ENCODE results near the gene ZNF521. TPM values are rescaled to one million over a fixed set of nuclear protein-coding genes. Genes with fewer than 3 reads are reported as not detected.

The ZNF521 gene
- total and polyA plus RNA-seq, 2 of the 13 experiments (the other 11 are each of a cell fraction or from before 2014, with no cell fraction given) = 0.02 TPM; not detected in 1

- Histone ChIP-seq H4K20me1 (ENCODE audit: insufficient read depth, low read length) (no peaks in the 10 kb centered on the region), H3K4me1 (ENCODE audit: insufficient read depth, low read length) (no peaks in the 10 kb centered on the region), H3K4me2 (ENCODE audit: low read depth, low read length) (no peak overlapping the region), H3K36me3 (replicated peaks in 1 of 2; ENCODE audit: control insufficient read depth in 1 of 2, insufficient read depth in 2 of 2, low read length in 2 of 2) (no peaks in the 10 kb centered on the region), H3K9me3 (ENCODE audit: low read length) (no peaks in the 10 kb centered on the region), H3K4me3 (replicated peaks in 1 of 3; ENCODE audit: insufficient read depth in 1 of 3, low read depth in 2 of 3, low read length in 3 of 3) (no peak overlapping the region), H3K27ac (ENCODE audit: extremely low read length, insufficient read depth, low read length) (no peak overlapping the region), H3K9ac (ENCODE audit: insufficient read depth, low read depth, low read length) (no peak overlapping the region), H2AFZ (ENCODE audit: low read length) (no peak overlapping the region), H3K27me3 (ENCODE audit: control insufficient read depth in 1 of 2, insufficient read depth in 2 of 2, low read length in 2 of 2) (no peaks in the 10 kb centered on the region; a peak in 1 of 5 replicates), H3K79me2 (ENCODE audit: insufficient read depth, low read length) (no peaks in the 10 kb centered on the region)
- ATAC-seq (no peak), DNase-seq (ENCODE audit: low spot score) (no peak), FAIRE-seq (no peak)
- in situ Hi-C loops (cut with HindIII; ENCODE audit: extremely low pct_ligation_motif_present, low pct_unique_long_range_greater_than_20kb) = no loop called here
- ChIA-PET CTCF (ENCODE audit: low intra/inter-chr PET ratio, low total read pairs) (no interaction called here), POLR2A (no interaction called here)
- intact Hi-C loops (cut with micrococcal nuclease; ENCODE audit: unreplicated experiment) = no loop called here
- 11% methylated on average over 4 of the region's 4 CpGs for WGBS (ENCODE audit: low lambda C conversion rate)
- no peak for TF ChIP-seq NCOA2 (CRISPR knock-in tag; IDR thresholded peaks at IDR 0.05)
- no peak for TF ChIP-seq PRDM10 (CRISPR knock-in tag; IDR thresholded peaks at IDR 0.05; ENCODE audit: low read depth)
- no TSS peak for BruUV-seq (replicated peaks)
These were observed 309.3 kb downstream of the ZNF521 start for GRCh38 chr18:25042641-25043051.

DNA sequence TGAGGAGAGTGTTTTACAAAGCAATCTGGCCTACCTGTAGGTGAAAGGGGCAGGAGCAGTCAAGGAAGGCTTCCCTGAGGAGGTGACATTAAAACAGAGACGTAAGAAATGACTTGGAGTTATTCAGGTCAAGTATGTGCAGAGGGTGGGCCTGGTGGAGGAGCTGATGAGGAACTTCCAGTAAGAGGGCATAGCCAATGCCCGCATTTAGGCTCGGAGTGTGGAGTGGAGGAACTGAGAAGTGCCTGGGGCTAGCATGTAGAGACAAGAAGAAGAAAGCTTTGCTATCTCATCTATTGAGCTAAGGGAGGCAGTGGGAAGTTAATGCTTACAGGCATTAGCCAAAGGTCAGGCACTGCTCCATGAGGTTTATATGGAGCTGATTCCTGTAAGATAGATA lies 312.2 kb downstream of the ZNF521 start:
- in situ Hi-C loops (cut with HindIII; ENCODE audit: extremely low pct_ligation_motif_present, low pct_unique_long_range_greater_than_20kb) (no loop called here), intact Hi-C loops (cut with micrococcal nuclease; ENCODE audit: unreplicated experiment) (no loop called here)
- ChIA-PET POLR2A (no interaction called here), CTCF (ENCODE audit: low intra/inter-chr PET ratio, low total read pairs) (no interaction called here)
- no TSS peak for BruUV-seq (replicated peaks)
- Histone ChIP-seq H3K9ac (ENCODE audit: insufficient read depth, low read depth, low read length) (no peak overlapping the region), H3K4me3 (replicated peaks in 1 of 3; ENCODE audit: insufficient read depth in 1 of 3, low read depth in 2 of 3, low read length in 3 of 3) (no peak overlapping the region), H3K79me2 (ENCODE audit: insufficient read depth, low read length) (no peaks in the 10 kb centered on the region), H4K20me1 (ENCODE audit: insufficient read depth, low read length) (no peaks in the 10 kb centered on the region), H3K4me2 (ENCODE audit: low read depth, low read length) (no peak overlapping the region), H3K4me1 (ENCODE audit: insufficient read depth, low read length) (no peaks in the 10 kb centered on the region), H2AFZ (ENCODE audit: low read length) (no peak overlapping the region), H3K9me3 (ENCODE audit: low read length) (no peaks in the 10 kb centered on the region), H3K27ac (ENCODE audit: extremely low read length, insufficient read depth, low read length) (no peak overlapping the region), H3K36me3 (replicated peaks in 1 of 2; ENCODE audit: control insufficient read depth in 1 of 2, insufficient read depth in 2 of 2, low read length in 2 of 2) (no peaks in the 10 kb centered on the region), H3K27me3 (ENCODE audit: control insufficient read depth in 1 of 2, insufficient read depth in 2 of 2, low read length in 2 of 2) (no peaks in the 10 kb centered on the region)
- 65% methylated on average over 3 of the region's 3 CpGs for WGBS (ENCODE audit: low lambda C conversion rate)
- no peak for DNase-seq (ENCODE audit: low spot score)
- no peak for ATAC-seq
- no peak for FAIRE-seq
- TF ChIP-seq ZXDC (CRISPR knock-in tag; IDR thresholded peaks at IDR 0.05) (no peak), SIX1 (CRISPR knock-in tag; IDR thresholded peaks at IDR 0.05; ENCODE audit: borderline replicate concordance) (no peak), KDM5A (IDR thresholded peaks at IDR 0.05; ENCODE audit: borderline replicate concordance, low read length) (no peak), CBFB (CRISPR knock-in tag; IDR thresholded peaks at IDR 0.05) (no peak), NR2F6 (IDR thresholded peaks at IDR 0.05) (no peak), NR2F6 (CRISPR knock-in tag; IDR thresholded peaks at IDR 0.05) (no peak), SP1 (IDR thresholded peaks at IDR 0.05) (no peak), SP1 (CRISPR knock-in tag; IDR thresholded peaks at IDR 0.05) (no peak)
- TF ChIP-seq, protein P1, sequence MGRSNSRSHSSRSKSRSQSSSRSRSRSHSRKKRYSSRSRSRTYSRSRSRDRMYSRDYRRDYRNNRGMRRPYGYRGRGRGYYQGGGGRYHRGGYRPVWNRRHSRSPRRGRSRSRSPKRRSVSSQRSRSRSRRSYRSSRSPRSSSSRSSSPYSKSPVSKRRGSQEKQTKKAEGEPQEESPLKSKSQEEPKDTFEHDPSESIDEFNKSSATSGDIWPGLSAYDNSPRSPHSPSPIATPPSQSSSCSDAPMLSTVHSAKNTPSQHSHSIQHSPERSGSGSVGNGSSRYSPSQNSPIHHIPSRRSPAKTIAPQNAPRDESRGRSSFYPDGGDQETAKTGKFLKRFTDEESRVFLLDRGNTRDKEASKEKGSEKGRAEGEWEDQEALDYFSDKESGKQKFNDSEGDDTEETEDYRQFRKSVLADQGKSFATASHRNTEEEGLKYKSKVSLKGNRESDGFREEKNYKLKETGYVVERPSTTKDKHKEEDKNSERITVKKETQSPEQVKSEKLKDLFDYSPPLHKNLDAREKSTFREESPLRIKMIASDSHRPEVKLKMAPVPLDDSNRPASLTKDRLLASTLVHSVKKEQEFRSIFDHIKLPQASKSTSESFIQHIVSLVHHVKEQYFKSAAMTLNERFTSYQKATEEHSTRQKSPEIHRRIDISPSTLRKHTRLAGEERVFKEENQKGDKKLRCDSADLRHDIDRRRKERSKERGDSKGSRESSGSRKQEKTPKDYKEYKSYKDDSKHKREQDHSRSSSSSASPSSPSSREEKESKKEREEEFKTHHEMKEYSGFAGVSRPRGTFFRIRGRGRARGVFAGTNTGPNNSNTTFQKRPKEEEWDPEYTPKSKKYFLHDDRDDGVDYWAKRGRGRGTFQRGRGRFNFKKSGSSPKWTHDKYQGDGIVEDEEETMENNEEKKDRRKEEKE (IDR thresholded peaks at IDR 0.05) = no peak
